Stimulated activated CD8-positive, alpha-beta memory T cell treated with anti-CD3 and anti-CD28 coated beads, Interleukin-7, amount 100 ng/mL, for 1 hour (primary cell): ENCODE measurements around the gene RAB12.
"Not testable (repeated sequence)": the region's sequence is repeated elsewhere in the genome, so short reads cannot be mapped to it uniquely, and the experiment has no call there.

Source experiments
- DNase-seq, 2 donors: peaks; one replicate each; pipeline ENCODE4 v3.0.0-alpha.2; 2020; ENCODE audit warnings: low read depth in 2 of 2

Gene RAB12

GRCh38 chr18:8647359-8647758 lies 38.1 kb downstream of the RAB12 start:
- DNase-seq, result not testable (repeated sequence)

- DNase-seq, result not testable (repeated sequence)
Observed at GRCh38 chr18:8651478-8652261, 42.4 kb downstream of the RAB12 start.

- DNase-seq, result no peak
Observed at GRCh38 chr18:8654503-8655451, 45.5 kb downstream of the RAB12 start.

GRCh38 chr18:8656232-8656631 lies 47.0 kb downstream of the RAB12 start:
- no peak for DNase-seq

GRCh38 chr18:8657050-8657820 lies 48.0 kb downstream of the RAB12 start:
- no peak for DNase-seq

- no peak for DNase-seq
Observed at GRCh38 chr18:8657873-8658470, 48.7 kb downstream of the RAB12 start.

GRCh38 chr18:8658858-8659485 lies 49.7 kb downstream of the RAB12 start:
- DNase-seq, result no peak

GRCh38 chr18:8659609-8660242 lies 50.5 kb downstream of the RAB12 start:
- no peak for DNase-seq

GRCh38 chr18:8660316-8660715 lies 51.1 kb downstream of the RAB12 start:
- DNase-seq, result no peak

GRCh38 chr18:8661754-8662559 lies 52.7 kb downstream of the RAB12 start:
- no peak for DNase-seq

- DNase-seq, result no peak
Observed at GRCh38 chr18:8662560-8663255, 53.5 kb downstream of the RAB12 start.

- DNase-seq, result no peak
Observed at GRCh38 chr18:8667846-8668245, 58.6 kb downstream of the RAB12 start.

- no peak for DNase-seq
Observed at GRCh38 chr18:8668381-8668780, 59.1 kb downstream of the RAB12 start.

GRCh38 chr18:8669571-8669970 lies 60.3 kb downstream of the RAB12 start:
- no peak for DNase-seq

GRCh38 chr18:8673256-8674209 lies 64.3 kb downstream of the RAB12 start:
- no peak for DNase-seq

GRCh38 chr18:8675057-8675456 lies 65.8 kb downstream of the RAB12 start:
- no peak for DNase-seq

GRCh38 chr18:8681196-8681595 lies 72.0 kb downstream of the RAB12 start:
- no peak for DNase-seq

- DNase-seq, result no peak
Observed at GRCh38 chr18:8684577-8684976, 75.3 kb downstream of the RAB12 start.
